B cell (primary cell): ENCODE results near the gene PRRC2B. TPM values are rescaled to one million over a fixed set of nuclear protein-coding genes. Genes with fewer than 3 reads are reported as not detected.

ENCODE experiments used
- ATAC-seq: fragments of 200-7000 bp; cut with Tn5 transposase; one replicate; pipeline ENCODE4 v1.10.0; 2021; ENCODE audit warnings: low read depth, mild to moderate bottlenecking, moderate number of reproducible peaks, moderate library complexity
- CTCF ChIA-PET: fragments of 350-600 bp; sonication (Branson Sonifier 250); formaldehyde crosslinking; loops from one replicate; lab custom pipeline; 2021; ENCODE audit warnings: antibody characterized with exemption, inconsistent platforms; lab: Charles Lee
- POLR2A ChIA-PET: fragments of 350-600 bp; sonication (Branson Sonifier 250); formaldehyde crosslinking; loops from one replicate; lab custom pipeline; 2021; ENCODE audit warnings: antibody characterized with exemption; lab: Charles Lee
- DNase-seq: peaks from one replicate; pipeline ENCODE4 v3.0.0; 2013
- H2AFZ ChIP-seq: 2 replicates; pipeline ENCODE4 v1.6.1; 2012; ENCODE audit warnings: mild to moderate bottlenecking, low read depth, low read length; ENCODE audit not compliant: insufficient read depth, poor library complexity, severe bottlenecking
- H3K27ac ChIP-seq, 2 donors: 1 replicate in 1 of 2; 2 replicates in 1 of 2; pipeline ENCODE4 v1.5.1; 2012 to 2013; ENCODE audit warnings: low read length in 2 of 2, mild to moderate bottlenecking in 2 of 2, moderate library complexity in 1 of 2
- H3K27me3 ChIP-seq, 4 experiments: fragments of 200-600 bp in 1 of 4; sonication (generic) in 1 of 4; replicated peaks in 1 of 4; 1 replicate in 2 of 4; 2 replicates in 2 of 4; pipeline versions ENCODE4 v1.6.1 to v1.7.0; 2013 to 2016; ENCODE audit warnings: low read length in 3 of 4, mild to moderate bottlenecking in 2 of 4, mixed read lengths in 1 of 4, moderate library complexity in 1 of 4; ENCODE audit not compliant: insufficient read depth in 4 of 4, control insufficient read depth in 3 of 4; ENCODE audit errors: control extremely low read depth in 1 of 4
- H3K36me3 ChIP-seq, 2 experiments: replicated peaks in 1 of 2; 1 replicate in 1 of 2; 2 replicates in 1 of 2; pipeline versions ENCODE4 v1.6.1 to v1.7.1; 2013; ENCODE audit warnings: low read length in 1 of 2; ENCODE audit not compliant: insufficient read depth in 2 of 2, control insufficient read depth in 1 of 2; ENCODE audit errors: control extremely low read depth in 1 of 2, extremely low read depth in 1 of 2
- H3K4me1 ChIP-seq, 2 donors: fragments of 200-600 bp in 1 of 2; sonication (generic) in 1 of 2; 1 replicate in 1 of 2; 2 replicates in 1 of 2; pipeline versions ENCODE4 v1.5.1 to v1.6.1; 2013 to 2017; ENCODE audit warnings: low read length in 2 of 2; ENCODE audit not compliant: control insufficient read depth in 2 of 2, insufficient read depth in 2 of 2
- H3K4me2 ChIP-seq: replicated peaks from 2 replicates; pipeline ENCODE3; 2012; ENCODE audit warnings: mild to moderate bottlenecking, low read depth, low read length; ENCODE audit not compliant: poor library complexity, severe bottlenecking
- H3K4me3 ChIP-seq, 5 experiments: fragments of 200-600 bp in 1 of 5; sonication (generic) in 1 of 5; 1 replicate in 3 of 5; 2 replicates in 2 of 5; pipeline versions ENCODE4 v1.5.1 to v1.7.0; 2011 to 2016; ENCODE audit warnings: low read length in 4 of 5, mild to moderate bottlenecking in 4 of 5, low read depth in 2 of 5, control low read depth in 1 of 5, moderate library complexity in 1 of 5; ENCODE audit not compliant: insufficient read depth in 1 of 5; ENCODE audit errors: control extremely low read depth in 1 of 5, extremely low read depth in 1 of 5
- H3K79me2 ChIP-seq: fragments of 200-600 bp; sonication (generic); one replicate; pipeline ENCODE4 v1.6.0; 2016; ENCODE audit warnings: low read length; ENCODE audit not compliant: control insufficient read depth, insufficient read depth
- H3K9ac ChIP-seq: fragments of 200-600 bp; sonication (generic); 2 replicates; pipeline ENCODE4 v1.6.1; 2017; ENCODE audit warnings: mild to moderate bottlenecking, low read length, moderate library complexity
- H3K9me3 ChIP-seq, 3 donors: one replicate each; pipeline versions ENCODE4 v1.6.1 to v1.7.1; 2013; ENCODE audit warnings: low read length in 2 of 3; ENCODE audit not compliant: control insufficient read depth in 2 of 3, insufficient read depth in 1 of 3; ENCODE audit errors: control extremely low read depth in 1 of 3
- H4K20me1 ChIP-seq: 2 replicates; pipeline ENCODE4 v1.6.0; 2012; ENCODE audit warnings: mild to moderate bottlenecking, low read length; ENCODE audit not compliant: insufficient read depth, control insufficient read depth, poor library complexity, severe bottlenecking
- H3K27ac Mint-ChIP-seq: one replicate; pipeline ENCODE4 v1.8.0; 2021; ENCODE audit warnings: mixed read lengths
- H3K27me3 Mint-ChIP-seq: one replicate; pipeline ENCODE4 v1.8.0; 2021; ENCODE audit warnings: mixed read lengths
- H3K4me1 Mint-ChIP-seq: one replicate; pipeline ENCODE4 v1.8.0; 2021; ENCODE audit warnings: mixed read lengths
- H3K4me3 Mint-ChIP-seq: one replicate; pipeline ENCODE4 v1.8.0; 2021; ENCODE audit warnings: mixed read lengths
- H3K9me3 Mint-ChIP-seq: one replicate; pipeline ENCODE4 v1.8.0; 2022; ENCODE audit warnings: mixed read lengths; ENCODE audit not compliant: insufficient read depth
- EZH2 ChIP-seq: IDR thresholded peaks from 2 replicates; pipeline ENCODE4 v1.6.1; 2012; ENCODE audit warnings: borderline replicate concordance, low read depth, mild to moderate bottlenecking, moderate library complexity, low read length; ENCODE audit not compliant: insufficient read depth, poor library complexity, severe bottlenecking
- WGBS: methylation state at CpG from one replicate; pipeline ENCODE4 v1.1.5; 2013; ENCODE audit warnings: missing lambda C conversion rate; ENCODE audit not compliant: insufficient coverage; 5-methylcytosine and 5-hydroxymethylcytosine counted together
- intact Hi-C: fragments of 100-400 bp; cut with micrococcal nuclease; formaldehyde crosslinking; loops from one replicate; pipeline ENCODE4 v1.10.0; 2022
- polyA plus RNA-seq: library from polyadenylated mRNA; depleted of rRNA; stranded (reverse); fragments of >200 nt; gene quantifications from 2 replicates; pipeline ENCODE4 v1.2.3, GENCODE V29; 2012
- total RNA-seq, 2 donors: library from RNA; stranded (reverse); fragments of 120-200 nt in 1 of 2; gene quantifications; 1 replicate in 1 of 2; 2 replicates in 1 of 2; pipeline versions ENCODE4 v1.2.3 to v1.2.4, GENCODE V29; 2013 to 2022
- TF ChIP-seq, protein P1 (sequence below): fragments of 200-600 bp; IDR thresholded peaks from one replicate; pipeline ENCODE4 v1.8.0; 2022; ENCODE audit warnings: antibody characterized with exemption, mild to moderate bottlenecking

PRRC2B gene
- total and polyA plus RNA-seq, 2 donors (not counting 1 experiment from before 2014, with no cell fraction given): 63.9 to 268 TPM

- ChIA-PET CTCF (interaction anchor here (0.6 to 1.5 kb wide), 5 partner anchors 10 to 127 kb away, joined by 3 to 5 read pairs (median 3); no protein-coding TSS in a partner anchor), POLR2A (no interaction called here)
- H3K4me1 Mint-ChIP-seq: peaks cover 1% of the 10 kb centered on the region
- Histone ChIP-seq H3K27ac (no peak overlapping the region), H3K79me2 (peaks cover 48% of the 10 kb centered on the region), H4K20me1 (peaks cover 86% of the 10 kb centered on the region), H2AFZ (no peak overlapping the region), H3K27me3 (no peaks in the 10 kb centered on the region), H3K4me3 (no peak overlapping the region), H3K9me3 (no peaks in the 10 kb centered on the region), H3K36me3 (peaks cover 6 to 97% of the 10 kb centered on the region in 2 experiments), H3K4me2 (no peak overlapping the region), H3K4me1 (no peaks in the 10 kb centered on the region), H3K9ac (no peak overlapping the region)
- intact Hi-C loops: no loop called here
- peak overlapping the region; percentile 18 for H3K27ac Mint-ChIP-seq
- TF ChIP-seq EZH2: no peak
- TF ChIP-seq, protein P1, sequence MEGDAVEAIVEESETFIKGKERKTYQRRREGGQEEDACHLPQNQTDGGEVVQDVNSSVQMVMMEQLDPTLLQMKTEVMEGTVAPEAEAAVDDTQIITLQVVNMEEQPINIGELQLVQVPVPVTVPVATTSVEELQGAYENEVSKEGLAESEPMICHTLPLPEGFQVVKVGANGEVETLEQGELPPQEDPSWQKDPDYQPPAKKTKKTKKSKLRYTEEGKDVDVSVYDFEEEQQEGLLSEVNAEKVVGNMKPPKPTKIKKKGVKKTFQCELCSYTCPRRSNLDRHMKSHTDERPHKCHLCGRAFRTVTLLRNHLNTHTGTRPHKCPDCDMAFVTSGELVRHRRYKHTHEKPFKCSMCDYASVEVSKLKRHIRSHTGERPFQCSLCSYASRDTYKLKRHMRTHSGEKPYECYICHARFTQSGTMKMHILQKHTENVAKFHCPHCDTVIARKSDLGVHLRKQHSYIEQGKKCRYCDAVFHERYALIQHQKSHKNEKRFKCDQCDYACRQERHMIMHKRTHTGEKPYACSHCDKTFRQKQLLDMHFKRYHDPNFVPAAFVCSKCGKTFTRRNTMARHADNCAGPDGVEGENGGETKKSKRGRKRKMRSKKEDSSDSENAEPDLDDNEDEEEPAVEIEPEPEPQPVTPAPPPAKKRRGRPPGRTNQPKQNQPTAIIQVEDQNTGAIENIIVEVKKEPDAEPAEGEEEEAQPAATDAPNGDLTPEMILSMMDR: no peak
- H3K4me3 Mint-ChIP-seq: no peak overlapping the region
- over 99% methylated on average over 9 of the region's 9 CpGs for WGBS
- DNase-seq: no peak
- ATAC-seq: no peak
- H3K27me3 Mint-ChIP-seq: no peaks in the 10 kb centered on the region
- H3K9me3 Mint-ChIP-seq: no peaks in the 10 kb centered on the region
Measured at GRCh38 chr9:131473198-131473885, 79.5 kb downstream of the PRRC2B start.

DNA sequence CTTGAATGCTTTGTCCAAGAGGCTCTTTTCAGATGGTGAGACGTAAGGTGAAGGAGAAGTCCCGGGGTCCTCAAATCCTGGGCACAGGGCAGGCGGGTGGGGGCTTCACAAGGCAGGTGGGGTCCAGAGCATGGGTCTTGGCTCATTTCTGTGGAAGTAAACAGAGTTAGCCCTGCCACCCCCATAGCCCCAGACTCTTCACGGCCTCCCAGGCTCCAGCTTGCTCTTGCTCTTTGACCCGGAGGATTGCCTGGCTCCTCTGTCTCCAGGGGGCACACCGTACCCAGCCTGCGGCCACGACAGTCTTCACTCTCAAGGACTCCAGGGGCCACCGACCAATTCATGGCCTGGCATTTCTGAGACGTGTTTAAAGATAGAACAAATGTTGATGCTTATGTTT lies 80.0 kb downstream of the PRRC2B start:
- ATAC-seq: no peak
- H4K20me1 ChIP-seq: peaks cover 85% of the 10 kb centered on the region

More for the DNA sequence above, 80.0 kb downstream of the PRRC2B start:
- Histone ChIP-seq H3K4me1 (no peaks in the 10 kb centered on the region), H2AFZ (no peak overlapping the region), H3K4me2 (no peak overlapping the region), H3K9ac (no peak overlapping the region), H3K4me3 (no peak overlapping the region), H3K27ac (no peak overlapping the region), H3K9me3 (no peaks in the 10 kb centered on the region), H3K27me3 (no peaks in the 10 kb centered on the region), H3K79me2 (peaks cover 43% of the 10 kb centered on the region), H3K36me3 (peaks cover 6 to 97% of the 10 kb centered on the region in 2 experiments)
- no peaks in the 10 kb centered on the region for H3K9me3 Mint-ChIP-seq
- H3K4me3 Mint-ChIP-seq: no peak overlapping the region
- no peak overlapping the region for H3K27ac Mint-ChIP-seq
- CTCF ChIA-PET: interaction anchor here (0.6 to 1.5 kb wide), 6 partner anchors 10 to 137 kb away, joined by 3 to 5 read pairs (median 3); no protein-coding TSS in a partner anchor
- H3K4me1 Mint-ChIP-seq: peaks cover 1% of the 10 kb centered on the region
- DNase-seq: no peak
- no peak for TF ChIP-seq EZH2
- TF ChIP-seq, protein P1: no peak
- POLR2A ChIA-PET: no interaction called here
- intact Hi-C loops: no loop called here
- no peaks in the 10 kb centered on the region for H3K27me3 Mint-ChIP-seq
- WGBS: 97% methylated on average over 10 of the region's 10 CpGs
